ENCODE results near the gene ENDOU. TPM values are rescaled to one million over a fixed set of nuclear protein-coding genes. Genes with fewer than 3 reads are reported as not detected.

The ENDOU gene
- total and polyA plus RNA-seq, 2 donors (not counting 1 experiment from before 2014, with no cell fraction given): 0.09 to 0.17 TPM

- no peak for TF ChIP-seq CTCF (conservative IDR thresholded peaks at IDR 0.05 in 1 of 2, IDR thresholded peaks at IDR 0.05 in 1 of 2; ENCODE audit: low read depth in 1 of 2, low read length in 2 of 2)
- TF ChIP-seq EZH2 (IDR thresholded peaks at IDR 0.05; ENCODE audit: low read length, missing control alignments): no peak
- no peak overlapping the region for H3K4me3 ChIP-seq (replicated peaks in 1 of 4; ENCODE audit: control extremely low read depth in 1 of 4, insufficient read depth in 1 of 4, low read depth in 3 of 4, low read length in 4 of 4)
- no peak for DNase-seq (ENCODE audit: low read depth in 2 of 2)
These were observed 3.8 kb downstream of the ENDOU start for GRCh38 chr12:47721431-47721973.

GRCh38 chr12:47718531-47718930 lies 6.8 kb downstream of the ENDOU start:
- peaks cover 8% of the 10 kb centered on the region for H3K4me1 ChIP-seq (ENCODE audit: control insufficient read depth, extremely low read depth, insufficient read depth, low read length)
- DNase-seq (ENCODE audit: low read depth in 2 of 2): no peak
- no peaks in the 10 kb centered on the region for H3K79me2 ChIP-seq (ENCODE audit: control insufficient read depth, insufficient read depth, low read length)
- H3K36me3 ChIP-seq (ENCODE audit: control insufficient read depth, insufficient read depth, low read length): no peaks in the 10 kb centered on the region
- TF ChIP-seq EZH2 (IDR thresholded peaks at IDR 0.05; ENCODE audit: low read length, missing control alignments) (no peak), CTCF (conservative IDR thresholded peaks at IDR 0.05 in 1 of 2, IDR thresholded peaks at IDR 0.05 in 1 of 2; ENCODE audit: low read depth in 1 of 2, low read length in 2 of 2) (no peak)
- H3K27ac ChIP-seq (ENCODE audit: insufficient read depth, low read length): no peak overlapping the region
- no peaks in the 10 kb centered on the region for H3K27me3 ChIP-seq (ENCODE audit: control insufficient read depth, insufficient read depth, low read length)
- no peaks in the 10 kb centered on the region for H3K9me3 ChIP-seq (ENCODE audit: control insufficient read depth, insufficient read depth, low read depth, low read length)
- no peak overlapping the region for H3K4me2 ChIP-seq (ENCODE audit: extremely low read depth, insufficient read depth, low read length)
- no peak overlapping the region for H3K4me3 ChIP-seq (replicated peaks in 1 of 4; ENCODE audit: control extremely low read depth in 1 of 4, insufficient read depth in 1 of 4, low read depth in 3 of 4, low read length in 4 of 4)
- no peak overlapping the region for H3K9ac ChIP-seq (ENCODE audit: insufficient read depth, low read length)
- no peaks in the 10 kb centered on the region for H4K20me1 ChIP-seq (ENCODE audit: control insufficient read depth, extremely low read depth, insufficient read depth, low read length)
- H2AFZ ChIP-seq (ENCODE audit: low read length): no peak overlapping the region

More at GRCh38 chr12:47721431-47721973, 3.8 kb downstream of the ENDOU start:
- Histone ChIP-seq H3K4me1 (ENCODE audit: control insufficient read depth, extremely low read depth, insufficient read depth, low read length) (peaks cover 12% of the 10 kb centered on the region), H2AFZ (ENCODE audit: low read length) (no peak overlapping the region), H4K20me1 (ENCODE audit: control insufficient read depth, extremely low read depth, insufficient read depth, low read length) (no peaks in the 10 kb centered on the region), H3K79me2 (ENCODE audit: control insufficient read depth, insufficient read depth, low read length) (no peaks in the 10 kb centered on the region), H3K27me3 (ENCODE audit: control insufficient read depth, insufficient read depth, low read length) (no peaks in the 10 kb centered on the region), H3K9ac (ENCODE audit: insufficient read depth, low read length) (no peak overlapping the region), H3K9me3 (ENCODE audit: control insufficient read depth, insufficient read depth, low read depth, low read length) (no peaks in the 10 kb centered on the region), H3K36me3 (ENCODE audit: control insufficient read depth, insufficient read depth, low read length) (no peaks in the 10 kb centered on the region), H3K27ac (ENCODE audit: insufficient read depth, low read length) (no peak overlapping the region), H3K4me2 (ENCODE audit: extremely low read depth, insufficient read depth, low read length) (no peak overlapping the region)

- Histone ChIP-seq H3K27ac (ENCODE audit: insufficient read depth, low read length) (peak overlapping the region; percentile 60), H2AFZ (ENCODE audit: low read length) (peak overlapping the region; percentile 45), H4K20me1 (ENCODE audit: control insufficient read depth, extremely low read depth, insufficient read depth, low read length) (no peaks in the 10 kb centered on the region), H3K4me3 (replicated peaks in 1 of 4; ENCODE audit: control extremely low read depth in 1 of 4, insufficient read depth in 1 of 4, low read depth in 3 of 4, low read length in 4 of 4) (no peak overlapping the region), H3K4me1 (ENCODE audit: control insufficient read depth, extremely low read depth, insufficient read depth, low read length) (peaks cover 8% of the 10 kb centered on the region), H3K9ac (ENCODE audit: insufficient read depth, low read length) (peak overlapping the region; percentile 52), H3K27me3 (ENCODE audit: control insufficient read depth, insufficient read depth, low read length) (no peaks in the 10 kb centered on the region), H3K36me3 (ENCODE audit: control insufficient read depth, insufficient read depth, low read length) (no peaks in the 10 kb centered on the region), H3K4me2 (ENCODE audit: extremely low read depth, insufficient read depth, low read length) (no peak overlapping the region), H3K9me3 (ENCODE audit: control insufficient read depth, insufficient read depth, low read depth, low read length) (no peaks in the 10 kb centered on the region), H3K79me2 (ENCODE audit: control insufficient read depth, insufficient read depth, low read length) (no peaks in the 10 kb centered on the region)
- TF ChIP-seq CTCF (conservative IDR thresholded peaks at IDR 0.05 in 1 of 2, IDR thresholded peaks at IDR 0.05 in 1 of 2; ENCODE audit: low read depth in 1 of 2, low read length in 2 of 2) (peak; percentile 78 to 96), EZH2 (IDR thresholded peaks at IDR 0.05; ENCODE audit: low read length, missing control alignments) (no peak)
- peak; percentile 62 to 91 for DNase-seq (ENCODE audit: low read depth in 2 of 2)
These were observed 7.7 kb downstream of the ENDOU start for GRCh38 chr12:47717443-47718193.
